ENCODE measurements around the gene TAF3. TPM values are rescaled to one million over a fixed set of nuclear protein-coding genes. Genes with fewer than 3 reads are reported as not detected.

TAF3 gene
- total RNA-seq, 1 donor from 2014 or later, result 8.5 TPM

DNA sequence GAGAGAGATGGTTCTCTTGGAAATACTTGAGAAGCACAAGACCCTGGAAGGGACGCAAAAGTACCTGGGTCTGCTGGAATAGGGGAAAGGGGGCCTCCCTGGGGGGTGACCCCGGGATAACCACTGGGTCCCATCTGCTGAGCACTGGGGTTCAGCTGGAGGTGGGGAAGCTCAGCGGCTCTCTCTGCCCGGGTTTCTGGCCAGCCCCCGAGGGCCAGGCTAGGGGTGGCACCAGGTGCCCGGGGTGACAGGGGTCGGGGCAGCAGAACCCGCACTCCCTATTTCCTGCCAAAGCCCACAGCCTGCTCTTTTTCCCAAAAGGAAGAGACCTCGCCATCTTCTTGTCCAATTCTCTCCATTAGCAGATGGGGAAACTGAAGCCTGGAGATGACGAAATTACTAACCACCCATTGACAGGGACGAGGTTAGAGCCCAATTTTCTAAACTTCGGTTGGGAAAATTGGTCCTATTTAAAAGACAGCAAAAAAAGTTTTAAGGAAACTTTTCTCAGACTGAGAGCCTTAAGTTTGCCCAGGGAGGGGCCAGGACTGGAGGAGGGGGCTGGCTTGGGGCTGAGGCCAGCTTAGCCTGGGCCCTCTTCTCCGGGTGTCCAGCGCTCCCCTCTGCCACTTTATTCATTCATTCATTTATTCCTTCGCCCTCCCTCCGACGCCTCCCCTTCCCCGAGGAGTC lies 218.3 kb downstream of the TAF3 start:
- Mint-ChIP-seq H3K4me3 (no peak overlapping the region), H3K9me3 (no peaks in the 10 kb centered on the region), H3K27me3 (ENCODE audit: low read depth) (peaks cover 97% of the 10 kb centered on the region), H3K4me1 (peaks cover 29% of the 10 kb centered on the region), H3K36me3 (no peaks in the 10 kb centered on the region), H3K27ac (no peak overlapping the region)
- no peak for TF ChIP-seq CTCF (IDR thresholded peaks at IDR 0.05; ENCODE audit: unreplicated experiment)
- DNase-seq (ENCODE audit: low spot score in 2 of 2, unreplicated experiment in 2 of 2), result no peak

- H3K4me3 Mint-ChIP-seq, result peak overlapping the region; percentile 31
- H3K9me3 Mint-ChIP-seq, result no peaks in the 10 kb centered on the region
- H3K36me3 Mint-ChIP-seq, result no peaks in the 10 kb centered on the region
- DNase-seq (ENCODE audit: low spot score in 2 of 2, unreplicated experiment in 2 of 2), result no peak
- peaks cover 98% of the 10 kb centered on the region for H3K27me3 Mint-ChIP-seq (ENCODE audit: low read depth)
- H3K4me1 Mint-ChIP-seq, result peaks cover 33% of the 10 kb centered on the region
- no peak for TF ChIP-seq CTCF (IDR thresholded peaks at IDR 0.05; ENCODE audit: unreplicated experiment)
- no peak overlapping the region for H3K27ac Mint-ChIP-seq
These were observed 219.0 kb downstream of the TAF3 start for GRCh38 chr10:8037199-8037801.

DNA sequence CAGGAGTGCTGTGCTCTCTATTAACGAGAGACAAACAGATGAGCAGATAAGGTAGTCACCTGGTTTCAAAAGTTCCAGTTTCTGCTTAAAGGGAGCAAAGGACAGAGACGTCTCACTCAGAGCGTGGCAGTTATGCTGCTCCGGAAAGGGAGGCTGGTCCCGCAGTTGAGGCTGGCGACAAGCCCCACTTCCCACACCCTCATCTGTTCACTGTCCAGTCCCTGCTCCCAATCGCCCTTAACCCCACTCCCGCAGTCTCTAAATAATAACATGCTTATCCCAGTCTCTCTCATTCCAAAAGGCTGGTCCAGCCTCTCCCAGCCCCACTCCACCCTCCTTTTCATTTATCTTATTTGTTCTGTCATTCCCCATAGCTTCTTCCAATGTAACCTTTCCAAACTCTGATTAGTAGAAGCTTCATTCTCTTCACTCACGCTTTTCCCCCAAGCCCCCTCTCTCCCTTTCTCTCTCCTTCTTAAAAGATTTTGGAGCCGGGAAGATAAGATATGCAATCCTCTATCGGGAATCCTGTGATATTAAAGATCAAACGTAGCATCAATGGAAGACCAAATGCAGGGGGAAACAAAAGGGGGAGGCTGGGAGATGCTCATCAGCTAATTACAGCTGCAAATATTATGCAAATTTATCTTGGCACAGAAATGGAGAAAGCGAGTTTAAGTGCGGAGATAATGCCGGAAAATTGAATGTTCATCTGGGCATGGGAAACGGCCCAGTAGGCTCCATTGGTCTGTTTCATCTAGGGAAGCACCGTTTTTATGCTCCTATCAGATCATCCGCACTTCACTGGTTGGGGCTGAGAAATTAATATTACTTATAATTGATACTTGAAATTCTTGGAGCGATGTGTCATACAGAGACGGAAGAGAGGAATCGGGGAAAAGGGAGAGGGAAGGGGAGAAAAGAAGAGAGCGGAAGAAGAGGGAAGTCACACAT lies 219.9 kb downstream of the TAF3 start:
- DNase-seq (ENCODE audit: low spot score in 2 of 2, unreplicated experiment in 2 of 2), result no peak

DNA sequence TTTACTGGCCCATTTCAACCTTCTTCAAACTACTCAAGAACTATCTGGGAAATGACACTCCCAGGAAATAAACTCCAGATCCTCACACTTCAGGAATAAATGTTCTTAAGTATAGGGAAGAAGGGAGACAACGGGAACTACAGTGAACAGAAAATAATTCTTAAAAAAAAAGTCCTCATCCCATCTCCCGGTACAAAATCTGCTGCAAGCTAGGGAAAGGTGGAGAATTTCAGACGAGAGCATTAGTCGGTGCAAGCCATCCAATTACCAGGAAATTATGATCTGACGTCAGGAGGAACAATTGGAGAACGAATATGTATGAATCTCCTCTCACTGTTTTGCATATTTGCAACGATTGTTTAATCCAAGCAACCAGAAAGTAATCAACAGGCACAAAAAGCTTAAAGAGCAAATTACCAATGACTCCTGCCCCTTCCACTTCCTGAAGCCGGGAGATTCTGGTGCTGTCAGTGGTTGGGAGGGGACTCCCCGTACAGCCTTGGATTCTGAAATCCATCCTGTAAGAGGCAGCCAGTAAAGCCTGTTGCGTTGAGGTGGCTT lies 221.1 kb downstream of the TAF3 start:
- DNase-seq (ENCODE audit: low spot score in 2 of 2, unreplicated experiment in 2 of 2), result no peak
- Mint-ChIP-seq H3K9me3 (no peaks in the 10 kb centered on the region), H3K4me1 (peaks cover 51% of the 10 kb centered on the region), H3K4me3 (no peak overlapping the region), H3K27me3 (ENCODE audit: low read depth) (peaks cover 98% of the 10 kb centered on the region), H3K27ac (no peak overlapping the region), H3K36me3 (no peaks in the 10 kb centered on the region)
- TF ChIP-seq CTCF (IDR thresholded peaks at IDR 0.05; ENCODE audit: unreplicated experiment), result no peak

More for the DNA sequence above, 219.9 kb downstream of the TAF3 start:
- no peak overlapping the region for H3K27ac Mint-ChIP-seq
- H3K36me3 Mint-ChIP-seq, result no peaks in the 10 kb centered on the region
- H3K27me3 Mint-ChIP-seq (ENCODE audit: low read depth), result peaks cover 98% of the 10 kb centered on the region
- H3K4me3 Mint-ChIP-seq, result no peak overlapping the region
- peaks cover 41% of the 10 kb centered on the region for H3K4me1 Mint-ChIP-seq
- no peak for TF ChIP-seq CTCF (IDR thresholded peaks at IDR 0.05; ENCODE audit: unreplicated experiment)
- H3K9me3 Mint-ChIP-seq, result no peaks in the 10 kb centered on the region

DNA sequence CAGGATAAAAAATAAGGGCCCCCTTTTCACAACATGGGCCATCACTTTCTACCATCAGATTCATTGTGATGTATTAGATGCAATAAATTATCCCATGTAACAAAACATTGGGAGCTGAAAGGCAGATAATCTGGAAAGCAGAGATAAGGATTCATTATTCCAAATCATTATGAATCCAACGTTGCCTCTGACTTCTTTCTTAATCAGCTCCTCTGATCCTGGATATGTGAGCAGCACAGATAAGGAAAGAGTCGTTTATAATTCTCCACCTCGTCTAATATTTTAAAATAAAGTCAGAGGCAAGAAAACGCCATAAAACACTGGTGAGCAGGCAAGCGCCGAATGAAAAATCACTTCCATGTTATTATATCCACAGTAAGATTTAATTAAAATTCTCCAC lies 222.3 kb downstream of the TAF3 start:
- DNase-seq (ENCODE audit: low spot score in 2 of 2, unreplicated experiment in 2 of 2), result no peak
- H3K4me1 Mint-ChIP-seq, result peaks cover 53% of the 10 kb centered on the region

More for the DNA sequence above, 222.3 kb downstream of the TAF3 start:
- TF ChIP-seq CTCF (IDR thresholded peaks at IDR 0.05; ENCODE audit: unreplicated experiment), result no peak
- Mint-ChIP-seq H3K4me3 (no peak overlapping the region), H3K27ac (no peak overlapping the region), H3K9me3 (no peaks in the 10 kb centered on the region), H3K36me3 (no peaks in the 10 kb centered on the region), H3K27me3 (ENCODE audit: low read depth) (peaks cover 99% of the 10 kb centered on the region)

Measured in mesothelial cell of epicardium (in vitro differentiated cells).